B cell (primary cell): ENCODE data around the gene SNX32. TPM values are rescaled to one million over a fixed set of nuclear protein-coding genes. Genes with fewer than 3 reads are reported as not detected.

Source experiments
- ATAC-seq: fragments of 200-7000 bp; cut with Tn5 transposase; one replicate; pipeline ENCODE4 v1.10.0; 2021; ENCODE audit warnings: low read depth, mild to moderate bottlenecking, moderate number of reproducible peaks, moderate library complexity
- CTCF ChIA-PET: fragments of 350-600 bp; sonication (Branson Sonifier 250); formaldehyde crosslinking; loops from one replicate; lab custom pipeline; 2021; ENCODE audit warnings: antibody characterized with exemption, inconsistent platforms; lab: Charles Lee
- POLR2A ChIA-PET: fragments of 350-600 bp; sonication (Branson Sonifier 250); formaldehyde crosslinking; loops from one replicate; lab custom pipeline; 2021; ENCODE audit warnings: antibody characterized with exemption; lab: Charles Lee
- DNase-seq: peaks from one replicate; pipeline ENCODE4 v3.0.0; 2013
- H2AFZ ChIP-seq: 2 replicates; pipeline ENCODE4 v1.6.1; 2012; ENCODE audit warnings: mild to moderate bottlenecking, low read depth, low read length; ENCODE audit not compliant: insufficient read depth, poor library complexity, severe bottlenecking
- H3K27ac ChIP-seq, 2 donors: 1 replicate in 1 of 2; 2 replicates in 1 of 2; pipeline ENCODE4 v1.5.1; 2012 to 2013; ENCODE audit warnings: low read length in 2 of 2, mild to moderate bottlenecking in 2 of 2, moderate library complexity in 1 of 2
- H3K27me3 ChIP-seq, 4 experiments: fragments of 200-600 bp in 1 of 4; sonication (generic) in 1 of 4; replicated peaks in 1 of 4; 1 replicate in 2 of 4; 2 replicates in 2 of 4; pipeline versions ENCODE4 v1.6.1 to v1.7.0; 2013 to 2016; ENCODE audit warnings: low read length in 3 of 4, mild to moderate bottlenecking in 2 of 4, mixed read lengths in 1 of 4, moderate library complexity in 1 of 4; ENCODE audit not compliant: insufficient read depth in 4 of 4, control insufficient read depth in 3 of 4; ENCODE audit errors: control extremely low read depth in 1 of 4
- H3K36me3 ChIP-seq, 2 experiments: replicated peaks in 1 of 2; 1 replicate in 1 of 2; 2 replicates in 1 of 2; pipeline versions ENCODE4 v1.6.1 to v1.7.1; 2013; ENCODE audit warnings: low read length in 1 of 2; ENCODE audit not compliant: insufficient read depth in 2 of 2, control insufficient read depth in 1 of 2; ENCODE audit errors: control extremely low read depth in 1 of 2, extremely low read depth in 1 of 2
- H3K4me1 ChIP-seq, 2 donors: fragments of 200-600 bp in 1 of 2; sonication (generic) in 1 of 2; 1 replicate in 1 of 2; 2 replicates in 1 of 2; pipeline versions ENCODE4 v1.5.1 to v1.6.1; 2013 to 2017; ENCODE audit warnings: low read length in 2 of 2; ENCODE audit not compliant: control insufficient read depth in 2 of 2, insufficient read depth in 2 of 2
- H3K4me2 ChIP-seq: replicated peaks from 2 replicates; pipeline ENCODE3; 2012; ENCODE audit warnings: mild to moderate bottlenecking, low read depth, low read length; ENCODE audit not compliant: poor library complexity, severe bottlenecking
- H3K4me3 ChIP-seq, 5 experiments: fragments of 200-600 bp in 1 of 5; sonication (generic) in 1 of 5; 1 replicate in 3 of 5; 2 replicates in 2 of 5; pipeline versions ENCODE4 v1.5.1 to v1.7.0; 2011 to 2016; ENCODE audit warnings: low read length in 4 of 5, mild to moderate bottlenecking in 4 of 5, low read depth in 2 of 5, control low read depth in 1 of 5, moderate library complexity in 1 of 5; ENCODE audit not compliant: insufficient read depth in 1 of 5; ENCODE audit errors: control extremely low read depth in 1 of 5, extremely low read depth in 1 of 5
- H3K79me2 ChIP-seq: fragments of 200-600 bp; sonication (generic); one replicate; pipeline ENCODE4 v1.6.0; 2016; ENCODE audit warnings: low read length; ENCODE audit not compliant: control insufficient read depth, insufficient read depth
- H3K9ac ChIP-seq: fragments of 200-600 bp; sonication (generic); 2 replicates; pipeline ENCODE4 v1.6.1; 2017; ENCODE audit warnings: mild to moderate bottlenecking, low read length, moderate library complexity
- H3K9me3 ChIP-seq, 3 donors: one replicate each; pipeline versions ENCODE4 v1.6.1 to v1.7.1; 2013; ENCODE audit warnings: low read length in 2 of 3; ENCODE audit not compliant: control insufficient read depth in 2 of 3, insufficient read depth in 1 of 3; ENCODE audit errors: control extremely low read depth in 1 of 3
- H4K20me1 ChIP-seq: 2 replicates; pipeline ENCODE4 v1.6.0; 2012; ENCODE audit warnings: mild to moderate bottlenecking, low read length; ENCODE audit not compliant: insufficient read depth, control insufficient read depth, poor library complexity, severe bottlenecking
- H3K27ac Mint-ChIP-seq: one replicate; pipeline ENCODE4 v1.8.0; 2021; ENCODE audit warnings: mixed read lengths
- H3K27me3 Mint-ChIP-seq: one replicate; pipeline ENCODE4 v1.8.0; 2021; ENCODE audit warnings: mixed read lengths
- H3K4me1 Mint-ChIP-seq: one replicate; pipeline ENCODE4 v1.8.0; 2021; ENCODE audit warnings: mixed read lengths
- H3K4me3 Mint-ChIP-seq: one replicate; pipeline ENCODE4 v1.8.0; 2021; ENCODE audit warnings: mixed read lengths
- H3K9me3 Mint-ChIP-seq: one replicate; pipeline ENCODE4 v1.8.0; 2022; ENCODE audit warnings: mixed read lengths; ENCODE audit not compliant: insufficient read depth
- EZH2 ChIP-seq: IDR thresholded peaks from 2 replicates; pipeline ENCODE4 v1.6.1; 2012; ENCODE audit warnings: borderline replicate concordance, low read depth, mild to moderate bottlenecking, moderate library complexity, low read length; ENCODE audit not compliant: insufficient read depth, poor library complexity, severe bottlenecking
- WGBS: methylation state at CpG from one replicate; pipeline ENCODE4 v1.1.5; 2013; ENCODE audit warnings: missing lambda C conversion rate; ENCODE audit not compliant: insufficient coverage; 5-methylcytosine and 5-hydroxymethylcytosine counted together
- intact Hi-C: fragments of 100-400 bp; cut with micrococcal nuclease; formaldehyde crosslinking; loops from one replicate; pipeline ENCODE4 v1.10.0; 2022
- polyA plus RNA-seq: library from polyadenylated mRNA; depleted of rRNA; stranded (reverse); fragments of >200 nt; gene quantifications from 2 replicates; pipeline ENCODE4 v1.2.3, GENCODE V29; 2012
- total RNA-seq, 2 donors: library from RNA; stranded (reverse); fragments of 120-200 nt in 1 of 2; gene quantifications; 1 replicate in 1 of 2; 2 replicates in 1 of 2; pipeline versions ENCODE4 v1.2.3 to v1.2.4, GENCODE V29; 2013 to 2022
- TF ChIP-seq, protein P1 (sequence below): fragments of 200-600 bp; IDR thresholded peaks from one replicate; pipeline ENCODE4 v1.8.0; 2022; ENCODE audit warnings: antibody characterized with exemption, mild to moderate bottlenecking

The SNX32 gene
- total and polyA plus RNA-seq, 2 donors (not counting 1 experiment from before 2014, with no cell fraction given), result 0.57 to 0.89 TPM

DNA sequence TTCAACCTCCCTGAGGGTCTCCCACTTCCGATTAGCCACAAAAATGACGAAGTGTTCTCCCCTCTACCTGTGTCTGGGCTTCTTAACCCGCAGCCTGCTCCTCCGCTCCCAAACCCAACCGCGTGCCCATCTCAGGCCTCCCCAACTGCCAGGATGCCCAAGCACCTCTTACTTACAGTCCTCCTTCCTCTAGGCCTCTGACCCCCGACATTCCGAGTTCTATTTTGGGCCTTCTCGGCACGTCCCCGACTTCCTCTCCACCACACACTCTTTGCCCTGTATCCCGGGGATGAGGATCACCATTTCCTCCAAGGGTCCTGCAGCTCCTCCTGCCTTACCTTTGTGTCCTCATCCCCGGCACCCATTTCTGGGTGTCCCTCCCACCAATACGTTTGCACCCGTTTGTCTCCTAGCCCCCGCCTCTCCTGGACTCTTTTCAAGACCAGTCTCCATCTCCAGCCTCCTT lies 26.1 kb downstream of the SNX32 start:
- Histone ChIP-seq H3K4me3 (peak overlapping the region; percentile 81 to 98 (median 95)), H2AFZ (peak overlapping the region; percentile 85), H3K79me2 (peaks cover 57% of the 10 kb centered on the region), H3K9me3 (no peaks in the 10 kb centered on the region), H3K27me3 (no peaks in the 10 kb centered on the region), H3K36me3 (peaks cover 0 to 53% of the 10 kb centered on the region in 2 experiments), H3K27ac (peak overlapping the region; percentile 77 to 89), H3K4me1 (peaks cover 27 to 52% of the 10 kb centered on the region in 2 donors), H4K20me1 (peaks cover 61% of the 10 kb centered on the region), H3K9ac (peak overlapping the region; percentile 79), H3K4me2 (peak overlapping the region; percentile 94)
- peaks cover 42% of the 10 kb centered on the region for H3K4me1 Mint-ChIP-seq
- intact Hi-C loops, result loop anchor here (1.0 to 5.0 kb wide), 11 partner anchors 13 to 407 kb away; partner anchors contain the start of genes AP5B1, BANF1, C11orf68 and DRAP1
- H3K27me3 Mint-ChIP-seq, result no peaks in the 10 kb centered on the region
- no peak for ATAC-seq
- peak overlapping the region; percentile 92 for H3K4me3 Mint-ChIP-seq
- DNase-seq, result no peak
- no peaks in the 10 kb centered on the region for H3K9me3 Mint-ChIP-seq
- ChIA-PET CTCF (interaction anchor here (0.5 to 8.6 kb wide), 34 partner anchors 9 to 528 kb away, joined by 3 to 244 read pairs (median 4); partner anchors contain the start of genes AP5B1, BANF1, C11orf68 and CCDC85B), POLR2A (interaction anchor here (0.8 to 4.8 kb wide), 16 partner anchors 10 to 742 kb away, joined by 3 to 65 read pairs (median 9); partner anchors contain the start of genes BANF1, C11orf68, CCDC85B and EIF1AD)
- WGBS, result under 1% methylated on average over 16 of the region's 16 CpGs
- TF ChIP-seq, protein P1, sequence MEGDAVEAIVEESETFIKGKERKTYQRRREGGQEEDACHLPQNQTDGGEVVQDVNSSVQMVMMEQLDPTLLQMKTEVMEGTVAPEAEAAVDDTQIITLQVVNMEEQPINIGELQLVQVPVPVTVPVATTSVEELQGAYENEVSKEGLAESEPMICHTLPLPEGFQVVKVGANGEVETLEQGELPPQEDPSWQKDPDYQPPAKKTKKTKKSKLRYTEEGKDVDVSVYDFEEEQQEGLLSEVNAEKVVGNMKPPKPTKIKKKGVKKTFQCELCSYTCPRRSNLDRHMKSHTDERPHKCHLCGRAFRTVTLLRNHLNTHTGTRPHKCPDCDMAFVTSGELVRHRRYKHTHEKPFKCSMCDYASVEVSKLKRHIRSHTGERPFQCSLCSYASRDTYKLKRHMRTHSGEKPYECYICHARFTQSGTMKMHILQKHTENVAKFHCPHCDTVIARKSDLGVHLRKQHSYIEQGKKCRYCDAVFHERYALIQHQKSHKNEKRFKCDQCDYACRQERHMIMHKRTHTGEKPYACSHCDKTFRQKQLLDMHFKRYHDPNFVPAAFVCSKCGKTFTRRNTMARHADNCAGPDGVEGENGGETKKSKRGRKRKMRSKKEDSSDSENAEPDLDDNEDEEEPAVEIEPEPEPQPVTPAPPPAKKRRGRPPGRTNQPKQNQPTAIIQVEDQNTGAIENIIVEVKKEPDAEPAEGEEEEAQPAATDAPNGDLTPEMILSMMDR, result no peak
- TF ChIP-seq EZH2, result no peak
- peak overlapping the region; percentile 98 for H3K27ac Mint-ChIP-seq
